Mucosa of gallbladder (tissue), 1 donor: ENCODE data around the gene PEG3. TPM values are rescaled to one million over a fixed set of nuclear protein-coding genes. Genes with fewer than 3 reads are reported as not detected.

Experiments used
- DNase-seq: peaks from one replicate; pipeline ENCODE4 v3.0.0-alpha.2; 2020; ENCODE audit warnings: low spot score
- total RNA-seq: library from RNA; stranded (reverse); gene quantifications from one replicate; pipeline ENCODE4 v1.2.1, GENCODE V29; 2021
- donor health status: DM: no; HTN: no; CAD: no.

PEG3 gene
- total RNA-seq, 1 donor from 2014 or later = 7.7 TPM

DNA sequence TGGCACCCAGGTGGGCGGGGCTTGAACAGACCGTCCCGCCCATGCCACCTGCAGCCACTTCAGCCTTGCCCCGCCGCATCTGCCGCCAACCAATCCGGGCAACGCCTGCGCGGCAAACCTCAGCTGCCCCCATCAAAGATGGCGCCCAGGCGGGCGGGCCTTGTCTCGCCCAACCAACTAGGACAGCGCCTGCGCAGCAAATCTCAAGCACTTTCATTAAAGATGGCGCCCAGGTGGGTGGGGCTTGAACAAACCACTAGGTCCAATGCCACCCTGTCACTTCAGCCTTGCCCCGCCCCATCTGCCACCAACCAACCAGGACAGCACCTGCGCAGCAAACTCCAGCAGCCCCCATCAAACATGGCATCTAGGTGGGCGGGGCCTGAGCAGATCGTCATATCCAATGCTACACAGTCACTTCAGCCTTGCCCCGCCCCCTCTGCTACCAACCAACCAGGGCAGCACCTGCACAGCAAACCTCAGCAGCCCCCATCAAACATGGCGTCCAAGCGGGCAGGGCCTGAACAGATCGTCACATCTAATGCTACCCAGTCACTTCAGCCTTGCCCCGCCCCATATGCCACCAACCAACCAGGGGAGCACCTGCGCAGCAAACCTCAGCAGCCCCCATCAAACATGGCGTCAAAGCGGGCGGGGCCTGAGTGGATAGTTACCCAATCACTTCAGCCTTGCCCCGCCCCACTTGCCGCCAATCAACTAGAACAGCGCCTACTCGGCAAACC, 1.4 kb downstream of the PEG3 start:
- DNase-seq = peak; percentile 96

DNA sequence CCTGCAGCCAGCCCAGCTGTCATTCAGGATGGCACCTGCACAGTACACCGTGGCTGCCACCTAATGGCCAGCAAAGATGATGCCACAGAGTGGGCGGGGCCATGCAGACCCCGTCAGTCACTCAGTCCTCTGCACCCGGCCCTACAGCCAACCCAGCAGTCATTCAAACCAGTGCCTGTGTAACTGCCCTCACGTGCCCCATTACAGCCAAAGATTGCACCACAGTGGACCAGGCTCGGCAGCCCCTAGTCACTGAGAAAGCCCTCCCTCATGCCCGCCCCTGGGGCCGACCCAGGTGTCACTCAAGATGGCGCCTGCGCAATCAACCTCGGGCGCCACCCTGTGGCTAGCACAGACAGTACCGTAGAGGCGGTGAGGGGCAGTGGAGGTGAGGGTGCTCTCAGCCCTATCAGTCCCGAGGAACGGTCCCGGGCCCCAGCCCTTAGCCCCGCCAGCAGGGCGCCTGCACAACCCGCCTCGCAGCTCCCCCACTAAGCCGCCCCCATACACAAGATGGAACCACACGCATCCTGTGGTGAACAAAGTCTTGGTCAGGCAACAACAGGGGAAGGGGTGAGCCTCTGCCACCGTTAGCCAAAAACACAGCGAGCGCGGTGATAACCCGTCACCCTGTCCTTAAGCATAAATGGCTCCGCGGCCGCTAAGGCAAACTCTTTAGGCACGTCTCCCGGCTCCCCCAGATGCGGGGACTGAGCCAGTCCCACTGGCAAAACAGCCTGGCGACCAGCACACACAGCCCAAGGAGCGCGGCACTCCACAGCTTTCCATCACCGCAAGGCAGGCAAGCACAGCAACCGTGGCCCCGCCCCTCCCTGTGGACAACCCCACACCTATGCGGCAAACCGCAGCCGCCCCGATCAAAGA, 2.3 kb downstream of the PEG3 start:
- peak; percentile 65 for DNase-seq

DNA sequence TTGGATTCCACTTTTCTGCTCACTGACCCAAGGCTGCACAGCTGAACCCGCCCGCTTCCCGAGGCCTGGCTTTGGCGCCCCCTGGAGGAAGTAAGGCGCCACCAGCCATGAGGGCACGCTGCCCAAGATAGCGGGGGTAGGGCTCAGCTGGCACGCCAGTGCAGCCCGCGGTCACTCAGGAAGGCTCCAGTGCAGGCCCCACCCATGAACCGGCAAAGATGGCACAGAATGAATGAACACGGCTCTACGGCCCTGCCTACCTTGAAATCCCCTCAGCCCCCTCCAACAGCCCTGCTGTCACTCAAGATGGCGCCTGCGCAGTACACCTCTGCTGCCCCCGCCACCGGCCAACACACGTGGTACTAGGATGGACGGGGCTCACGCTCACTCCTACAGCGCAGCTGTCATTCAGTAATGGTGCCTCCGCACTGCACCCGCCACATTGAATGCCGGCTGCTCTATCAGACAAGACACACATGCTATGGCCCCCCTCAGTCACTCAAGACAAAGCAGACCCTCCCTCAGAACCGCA, 3.0 kb downstream of the PEG3 start:
- peak; percentile 79 for DNase-seq

DNA sequence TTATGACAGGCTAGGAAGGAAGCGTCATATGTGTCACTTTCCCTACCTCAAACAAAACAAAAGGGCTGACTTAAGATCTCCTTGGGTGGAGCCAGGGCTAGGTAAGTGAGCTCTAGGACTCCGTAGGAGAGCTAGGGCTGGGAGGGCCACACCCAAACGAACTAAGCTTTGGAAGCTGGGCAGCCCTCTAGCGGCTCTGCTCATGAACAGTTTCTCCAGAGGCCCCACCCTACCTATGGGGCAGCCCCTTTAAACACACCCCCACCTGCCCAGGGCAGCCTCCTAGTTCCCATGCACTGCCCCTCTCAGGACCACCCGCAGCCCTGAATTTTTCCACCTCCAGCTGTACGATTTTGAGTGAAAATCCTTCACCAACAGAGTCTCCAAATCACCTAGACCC, 3.5 kb downstream of the PEG3 start:
- DNase-seq = no peak

DNA sequence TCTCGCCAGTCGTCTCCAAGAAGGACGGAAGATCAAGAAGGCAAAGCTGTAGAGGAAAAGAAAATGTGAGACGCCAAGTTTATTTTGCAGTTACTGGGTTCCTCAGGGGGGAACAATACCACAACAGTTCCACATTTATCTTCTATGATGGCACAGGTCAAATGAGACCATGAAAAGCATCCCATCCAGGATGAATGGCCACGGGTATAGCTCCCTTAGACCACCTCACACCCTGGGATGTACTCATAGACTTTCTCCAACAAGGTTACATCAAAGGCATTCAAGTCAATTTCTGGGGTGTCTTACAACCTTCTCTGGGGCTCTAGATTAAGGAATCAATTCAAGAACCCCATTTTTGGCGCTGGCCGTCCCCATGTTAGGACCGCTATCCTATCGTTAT, 4.5 kb downstream of the PEG3 start:
- no peak for DNase-seq

DNA sequence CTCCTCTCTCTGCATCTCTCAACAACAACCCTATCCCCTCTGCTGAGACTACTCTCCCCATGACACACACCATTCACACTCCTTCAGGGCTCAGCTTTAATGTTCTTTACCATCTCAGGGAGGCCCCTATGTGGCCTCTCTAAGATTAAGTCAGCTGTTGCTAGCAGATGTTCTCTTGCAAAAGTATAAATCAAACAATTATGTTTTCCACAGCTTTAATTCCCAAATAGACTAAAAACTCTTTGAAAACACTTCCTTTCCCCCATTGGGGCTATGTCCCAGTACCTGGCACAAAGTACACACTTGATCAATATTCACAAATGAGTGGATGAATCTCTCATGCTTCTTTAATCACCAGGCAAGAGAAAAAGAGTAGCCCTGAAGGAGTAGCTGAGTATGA, 5.1 kb downstream of the PEG3 start:
- DNase-seq = no peak

DNA sequence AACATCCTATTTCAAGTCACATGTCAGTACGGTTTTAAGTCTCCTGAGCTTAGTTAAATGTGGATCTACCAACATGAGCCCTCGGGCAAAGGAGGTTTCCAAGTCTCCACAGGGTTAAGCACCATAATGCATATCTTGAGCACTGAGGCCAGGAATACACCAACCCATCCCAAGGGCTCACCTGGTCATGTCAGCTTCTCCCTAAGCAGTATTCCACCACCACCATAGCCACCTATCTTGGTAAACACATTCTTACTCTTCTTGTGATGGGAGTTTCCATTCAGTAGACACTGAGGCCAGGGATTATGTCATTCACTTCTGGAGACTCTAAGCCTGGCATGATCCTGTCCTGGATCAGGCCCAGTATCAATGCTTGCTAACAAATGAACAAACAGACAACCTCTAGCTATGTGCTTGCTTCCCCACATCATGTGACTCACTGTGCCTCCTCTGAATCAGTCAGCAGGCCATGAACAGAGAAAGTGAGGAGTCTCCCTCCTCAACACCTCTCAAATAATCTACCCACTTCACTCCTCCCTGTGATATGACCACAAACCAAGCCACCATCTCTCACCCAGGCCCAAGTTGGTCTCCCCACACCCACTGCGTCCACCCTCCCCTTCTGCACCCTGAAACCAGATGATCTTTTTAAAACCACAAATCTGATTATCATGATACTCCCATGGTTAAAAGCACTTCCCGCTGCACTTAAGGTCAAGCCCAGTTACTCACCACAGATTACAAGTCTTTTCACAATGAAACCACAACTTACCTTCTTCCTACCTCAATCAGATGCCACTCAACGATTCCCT, 5.8 kb downstream of the PEG3 start:
- no peak for DNase-seq

DNA sequence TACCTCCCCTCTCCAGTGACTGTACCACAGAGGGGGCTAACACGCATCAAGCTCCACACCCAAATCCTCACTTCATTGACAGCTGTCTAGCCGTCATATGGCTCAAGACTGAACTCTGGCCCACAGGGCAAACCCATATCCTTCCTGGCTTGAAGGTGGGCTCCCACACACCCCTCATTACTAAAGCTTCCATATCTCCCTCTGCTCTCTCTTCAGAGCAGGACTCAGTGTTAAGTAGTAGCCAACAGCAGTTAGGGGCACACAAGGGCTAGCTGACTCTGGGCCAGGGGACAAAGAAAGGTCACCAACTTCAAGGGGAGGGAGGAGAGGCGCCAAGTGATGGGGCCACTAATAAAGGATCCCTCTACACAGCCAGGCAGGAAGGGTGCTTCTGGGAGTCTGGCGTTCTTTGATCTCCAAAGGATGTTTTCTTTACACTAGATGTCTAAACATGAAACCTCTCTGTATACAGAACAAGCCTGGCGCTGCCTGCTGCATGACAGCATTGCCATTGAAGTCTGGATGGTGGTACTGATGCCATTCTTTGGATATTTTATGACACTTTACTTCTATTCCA, 8.1 kb downstream of the PEG3 start:
- no peak for DNase-seq

DNA sequence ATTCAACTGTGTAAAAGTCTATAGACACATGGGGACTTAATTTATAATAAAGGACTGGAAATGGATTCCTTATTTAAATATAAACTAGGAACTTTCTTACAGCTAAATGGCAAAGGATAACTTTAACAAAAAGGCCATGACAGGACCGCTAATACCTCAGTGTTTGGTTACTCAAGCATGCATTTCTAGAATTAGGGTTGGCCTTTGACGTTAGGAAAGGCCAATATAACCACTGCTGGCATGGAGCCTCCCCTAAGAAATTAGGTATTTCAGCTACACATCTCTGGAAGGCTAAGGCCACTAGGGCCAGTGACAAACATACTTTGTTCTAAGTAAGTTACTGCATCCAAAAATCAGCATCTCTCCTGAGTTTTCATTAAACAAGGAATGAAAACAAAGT, 9.3 kb downstream of the PEG3 start:
- no peak for DNase-seq

DNA sequence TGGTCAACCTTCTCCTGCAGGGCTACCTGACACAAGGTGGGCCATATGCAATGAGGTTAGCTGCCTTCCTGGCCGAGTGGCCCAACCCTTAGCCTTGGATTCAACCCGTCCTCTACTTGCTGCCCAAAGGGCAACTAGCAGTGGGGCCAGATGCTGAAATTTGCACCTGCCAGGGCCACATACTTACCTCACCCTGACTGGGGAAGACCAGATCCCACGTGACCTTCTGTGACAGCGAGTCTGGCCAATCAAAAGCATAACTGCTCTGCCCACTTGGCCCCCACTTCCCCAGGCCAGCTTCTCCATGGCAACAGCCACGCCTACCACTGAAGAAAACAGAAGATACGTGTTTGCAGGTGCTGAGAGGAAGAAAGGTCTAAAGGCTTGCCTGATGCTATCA, 10.9 kb downstream of the PEG3 start:
- no peak for DNase-seq

DNA sequence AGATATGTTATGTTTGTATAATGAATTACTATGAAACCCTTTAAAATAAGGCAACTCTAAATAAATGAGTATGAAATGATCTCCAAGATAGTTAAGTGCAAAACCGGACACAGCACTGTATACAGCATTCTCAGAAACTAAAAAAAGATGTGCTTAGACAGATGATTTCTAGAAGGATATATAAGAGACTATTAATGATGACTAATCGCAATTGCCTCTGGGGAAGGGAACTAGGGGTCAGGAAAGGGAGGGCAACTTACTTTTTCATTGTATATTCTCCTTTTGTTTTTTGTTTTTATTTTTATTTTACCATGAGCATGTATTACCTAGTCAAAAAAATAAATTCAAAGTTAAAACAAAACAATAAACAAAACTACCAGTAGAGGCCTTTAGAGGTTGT, 12.8 kb downstream of the PEG3 start:
- no peak for DNase-seq

DNA sequence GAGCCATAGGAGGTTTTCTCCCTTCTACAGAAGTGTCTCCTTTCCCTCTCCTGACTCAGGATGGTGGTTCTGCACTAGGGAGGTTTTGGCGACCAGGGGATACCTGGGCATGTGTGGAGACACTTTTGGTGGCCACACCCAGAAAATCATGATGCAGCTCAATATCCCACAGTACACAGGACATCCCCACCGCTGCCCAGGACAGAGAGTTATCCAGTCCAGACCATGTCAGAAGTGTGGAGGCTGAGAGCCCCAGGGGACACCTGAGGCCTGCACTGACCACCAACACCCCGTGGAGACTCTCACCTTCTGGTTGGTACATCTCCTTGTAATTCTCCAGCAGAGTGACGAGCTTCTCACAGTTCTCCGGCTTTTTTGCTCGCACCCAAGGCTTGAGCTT, 16.6 kb downstream of the PEG3 start:
- no peak for DNase-seq

DNA sequence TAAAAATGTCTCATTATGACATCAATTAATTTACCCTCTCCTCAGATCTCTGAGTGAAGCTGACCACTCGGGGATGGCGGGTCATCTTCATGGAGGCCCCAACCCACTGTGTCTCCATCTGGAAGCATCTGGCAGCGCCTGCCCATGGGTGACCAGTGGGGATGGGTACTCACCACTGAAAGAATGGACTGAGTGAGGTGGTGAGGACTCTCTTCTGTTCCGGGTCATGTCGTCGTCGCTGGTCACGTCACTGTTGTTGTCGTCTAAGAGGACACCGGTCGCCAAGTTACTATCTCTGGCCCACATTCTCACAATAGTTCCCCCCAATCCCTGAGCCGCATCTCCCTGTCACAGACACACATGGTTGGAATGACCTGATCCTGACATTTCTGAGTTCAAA, 17.1 kb downstream of the PEG3 start:
- no peak for DNase-seq

DNA sequence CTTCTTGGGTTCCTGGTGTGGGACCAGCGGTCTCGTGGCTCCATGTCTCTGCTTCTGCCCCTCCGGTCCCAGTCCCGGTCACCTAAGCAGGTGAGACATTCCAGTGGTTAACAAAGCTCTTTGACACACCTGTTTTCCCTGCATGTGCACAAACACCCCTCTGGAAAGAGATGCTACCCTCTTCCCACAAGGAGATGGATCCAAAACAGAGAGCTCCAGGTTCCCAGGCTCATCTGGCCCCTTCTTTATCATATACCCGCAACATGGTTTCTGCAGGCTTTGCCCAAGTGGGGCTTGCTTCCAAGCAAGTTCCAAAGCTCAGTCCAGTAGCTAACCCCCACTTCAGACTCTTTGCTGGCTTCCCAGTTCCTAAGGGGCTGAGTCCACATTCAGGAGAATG, 17.8 kb downstream of the PEG3 start:
- DNase-seq = no peak

DNA sequence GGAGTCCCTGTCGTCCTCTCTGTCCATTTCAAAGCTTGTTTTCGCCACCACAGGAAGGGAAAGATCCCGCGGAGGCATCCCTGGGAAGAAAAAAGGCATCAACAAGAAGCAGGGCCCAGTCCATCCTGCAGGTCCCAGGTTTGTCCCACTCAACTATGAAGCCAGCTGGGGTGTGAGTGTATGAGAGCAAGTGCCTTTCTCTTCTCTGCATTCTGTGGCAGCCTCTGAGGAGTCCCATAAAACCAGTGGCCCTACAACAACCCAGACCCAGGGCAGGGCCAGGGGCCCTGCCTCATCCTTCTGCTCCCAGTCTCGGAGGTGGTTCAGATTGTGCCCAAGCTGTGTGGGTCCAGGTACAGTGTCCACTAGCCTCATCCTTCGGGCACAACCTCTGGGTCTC, 18.9 kb downstream of the PEG3 start:
- DNase-seq = no peak

DNA sequence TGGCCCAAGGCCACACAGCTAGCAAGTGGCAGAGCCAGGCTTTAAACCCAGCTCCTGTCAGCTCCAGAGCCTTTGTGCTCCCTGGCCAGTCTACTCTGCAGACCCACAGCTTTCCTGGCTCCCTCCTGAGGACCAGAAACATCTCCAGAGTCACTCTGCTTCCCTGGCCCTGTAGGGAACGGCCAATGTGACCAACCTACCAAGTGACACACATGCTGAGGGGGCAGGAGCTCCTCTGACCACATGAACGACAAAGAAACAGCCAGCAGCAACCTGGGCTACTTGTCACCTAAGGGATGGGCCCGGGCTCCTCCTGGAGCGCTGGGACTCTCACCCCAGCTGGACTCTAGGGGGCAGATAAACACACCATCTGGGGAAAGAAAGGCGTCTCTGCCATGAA, 19.3 kb downstream of the PEG3 start:
- DNase-seq = no peak

DNA sequence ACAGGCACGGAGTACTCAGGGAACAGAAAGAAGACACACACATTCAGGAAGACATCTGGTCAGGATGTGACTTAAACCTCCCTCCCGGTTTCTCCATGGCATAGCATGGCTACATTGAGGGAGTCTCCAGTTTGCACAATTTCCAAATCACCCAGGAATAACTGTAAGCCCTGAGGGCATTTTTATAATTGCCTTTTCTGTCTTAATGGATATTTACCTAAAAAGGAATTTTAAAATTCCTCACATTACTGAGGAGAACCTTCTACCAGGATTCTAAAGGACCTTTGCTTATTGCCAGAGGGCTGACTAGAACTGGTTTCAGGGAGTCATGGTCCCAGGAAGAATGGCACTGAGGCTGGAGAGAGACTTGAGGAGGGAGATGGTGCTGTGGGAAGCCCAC, 21.4 kb downstream of the PEG3 start:
- DNase-seq = no peak

DNA sequence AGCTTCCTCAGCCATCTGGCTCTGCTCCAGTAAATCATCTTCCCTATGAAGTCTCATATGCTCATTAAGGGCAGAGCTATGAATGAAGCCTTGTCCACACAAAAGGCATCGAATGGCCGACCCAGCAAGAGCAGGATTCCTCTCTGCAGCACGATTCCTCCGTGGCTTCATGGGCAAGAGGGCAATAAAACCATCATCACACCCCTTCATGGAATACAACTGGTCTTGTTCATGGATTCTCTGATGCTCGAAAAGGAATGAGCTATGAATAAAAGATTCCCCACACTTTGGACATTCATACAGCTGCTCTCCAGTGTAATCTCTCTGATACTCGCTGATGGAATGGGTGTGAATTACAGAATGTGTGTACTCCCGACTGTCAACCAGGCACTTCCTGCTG, 25.9 kb downstream of the PEG3 start:
- no peak for DNase-seq

DNA sequence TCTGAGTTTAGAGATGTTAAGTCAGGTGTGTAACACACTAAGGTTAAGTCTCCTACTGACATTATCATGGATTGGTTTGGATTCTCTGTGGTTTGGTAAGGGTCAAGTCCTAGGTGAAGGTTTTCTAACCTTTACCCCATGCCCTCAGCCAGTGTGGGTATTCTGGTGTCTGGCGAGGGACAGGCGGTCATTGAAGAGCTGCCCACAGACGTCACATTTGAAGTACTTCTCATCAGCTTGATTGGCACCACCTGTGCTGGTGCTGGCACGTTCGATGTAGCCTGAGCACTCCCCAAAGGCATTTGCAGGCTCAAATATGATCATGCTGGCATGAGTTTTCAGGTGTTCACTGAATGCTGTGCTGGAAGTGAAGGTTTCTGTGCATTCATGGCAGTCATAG, 27.0 kb downstream of the PEG3 start:
- DNase-seq = no peak

DNA sequence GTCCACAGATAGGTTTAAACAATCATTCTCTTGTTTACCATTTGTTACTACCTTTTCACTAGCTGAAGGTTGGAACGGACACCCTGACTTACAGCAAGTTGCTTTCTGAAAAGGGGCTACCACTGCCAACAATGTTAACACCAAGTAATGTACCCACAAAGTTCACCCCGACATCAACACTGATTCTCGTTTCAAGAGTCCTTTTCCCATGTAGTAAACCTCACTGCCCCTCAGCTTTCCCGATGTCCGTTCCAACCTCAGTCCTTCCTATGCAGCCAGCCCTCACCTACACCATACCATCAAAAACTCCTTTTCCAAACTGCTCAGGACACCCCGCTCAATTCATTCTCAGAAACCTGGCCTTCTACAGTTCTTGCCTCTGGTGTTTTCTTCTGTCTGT, 29.0 kb downstream of the PEG3 start:
- DNase-seq = no peak

DNA sequence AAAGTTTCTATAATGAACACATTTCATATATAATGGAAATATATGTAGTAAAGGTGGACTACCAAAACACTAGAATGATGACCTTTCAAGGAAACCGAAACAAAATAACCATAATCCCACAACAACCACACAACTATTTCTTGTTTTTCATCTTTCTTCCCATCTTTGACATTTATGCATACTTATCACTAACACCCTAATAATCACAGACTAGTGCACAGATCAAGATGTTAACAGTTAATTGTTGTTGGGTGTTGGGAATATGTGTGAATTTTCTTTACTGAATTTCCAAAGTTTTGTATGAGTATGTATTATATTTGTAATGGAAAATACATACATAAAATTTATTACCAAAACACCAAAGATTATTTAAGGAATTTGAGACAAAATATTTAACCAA, 30.3 kb downstream of the PEG3 start:
- no peak for DNase-seq
